B cell (primary cell): ENCODE data around the gene NOL6. TPM values are rescaled to one million over a fixed set of nuclear protein-coding genes. Genes with fewer than 3 reads are reported as not detected.

Source experiments
- ATAC-seq: fragments of 200-7000 bp; cut with Tn5 transposase; one replicate; pipeline ENCODE4 v1.10.0; 2021; ENCODE audit warnings: low read depth, mild to moderate bottlenecking, moderate number of reproducible peaks, moderate library complexity
- CTCF ChIA-PET: fragments of 350-600 bp; sonication (Branson Sonifier 250); formaldehyde crosslinking; loops from one replicate; lab custom pipeline; 2021; ENCODE audit warnings: antibody characterized with exemption, inconsistent platforms; lab: Charles Lee
- POLR2A ChIA-PET: fragments of 350-600 bp; sonication (Branson Sonifier 250); formaldehyde crosslinking; loops from one replicate; lab custom pipeline; 2021; ENCODE audit warnings: antibody characterized with exemption; lab: Charles Lee
- DNase-seq: peaks from one replicate; pipeline ENCODE4 v3.0.0; 2013
- H2AFZ ChIP-seq: 2 replicates; pipeline ENCODE4 v1.6.1; 2012; ENCODE audit warnings: mild to moderate bottlenecking, low read depth, low read length; ENCODE audit not compliant: insufficient read depth, poor library complexity, severe bottlenecking
- H3K27ac ChIP-seq, 2 donors: 1 replicate in 1 of 2; 2 replicates in 1 of 2; pipeline ENCODE4 v1.5.1; 2012 to 2013; ENCODE audit warnings: low read length in 2 of 2, mild to moderate bottlenecking in 2 of 2, moderate library complexity in 1 of 2
- H3K27me3 ChIP-seq, 4 experiments: fragments of 200-600 bp in 1 of 4; sonication (generic) in 1 of 4; replicated peaks in 1 of 4; 1 replicate in 2 of 4; 2 replicates in 2 of 4; pipeline versions ENCODE4 v1.6.1 to v1.7.0; 2013 to 2016; ENCODE audit warnings: low read length in 3 of 4, mild to moderate bottlenecking in 2 of 4, mixed read lengths in 1 of 4, moderate library complexity in 1 of 4; ENCODE audit not compliant: insufficient read depth in 4 of 4, control insufficient read depth in 3 of 4; ENCODE audit errors: control extremely low read depth in 1 of 4
- H3K36me3 ChIP-seq, 2 experiments: replicated peaks in 1 of 2; 1 replicate in 1 of 2; 2 replicates in 1 of 2; pipeline versions ENCODE4 v1.6.1 to v1.7.1; 2013; ENCODE audit warnings: low read length in 1 of 2; ENCODE audit not compliant: insufficient read depth in 2 of 2, control insufficient read depth in 1 of 2; ENCODE audit errors: control extremely low read depth in 1 of 2, extremely low read depth in 1 of 2
- H3K4me1 ChIP-seq, 2 donors: fragments of 200-600 bp in 1 of 2; sonication (generic) in 1 of 2; 1 replicate in 1 of 2; 2 replicates in 1 of 2; pipeline versions ENCODE4 v1.5.1 to v1.6.1; 2013 to 2017; ENCODE audit warnings: low read length in 2 of 2; ENCODE audit not compliant: control insufficient read depth in 2 of 2, insufficient read depth in 2 of 2
- H3K4me2 ChIP-seq: replicated peaks from 2 replicates; pipeline ENCODE3; 2012; ENCODE audit warnings: mild to moderate bottlenecking, low read depth, low read length; ENCODE audit not compliant: poor library complexity, severe bottlenecking
- H3K4me3 ChIP-seq, 5 experiments: fragments of 200-600 bp in 1 of 5; sonication (generic) in 1 of 5; 1 replicate in 3 of 5; 2 replicates in 2 of 5; pipeline versions ENCODE4 v1.5.1 to v1.7.0; 2011 to 2016; ENCODE audit warnings: low read length in 4 of 5, mild to moderate bottlenecking in 4 of 5, low read depth in 2 of 5, control low read depth in 1 of 5, moderate library complexity in 1 of 5; ENCODE audit not compliant: insufficient read depth in 1 of 5; ENCODE audit errors: control extremely low read depth in 1 of 5, extremely low read depth in 1 of 5
- H3K79me2 ChIP-seq: fragments of 200-600 bp; sonication (generic); one replicate; pipeline ENCODE4 v1.6.0; 2016; ENCODE audit warnings: low read length; ENCODE audit not compliant: control insufficient read depth, insufficient read depth
- H3K9ac ChIP-seq: fragments of 200-600 bp; sonication (generic); 2 replicates; pipeline ENCODE4 v1.6.1; 2017; ENCODE audit warnings: mild to moderate bottlenecking, low read length, moderate library complexity
- H3K9me3 ChIP-seq, 3 donors: one replicate each; pipeline versions ENCODE4 v1.6.1 to v1.7.1; 2013; ENCODE audit warnings: low read length in 2 of 3; ENCODE audit not compliant: control insufficient read depth in 2 of 3, insufficient read depth in 1 of 3; ENCODE audit errors: control extremely low read depth in 1 of 3
- H4K20me1 ChIP-seq: 2 replicates; pipeline ENCODE4 v1.6.0; 2012; ENCODE audit warnings: mild to moderate bottlenecking, low read length; ENCODE audit not compliant: insufficient read depth, control insufficient read depth, poor library complexity, severe bottlenecking
- H3K27ac Mint-ChIP-seq: one replicate; pipeline ENCODE4 v1.8.0; 2021; ENCODE audit warnings: mixed read lengths
- H3K27me3 Mint-ChIP-seq: one replicate; pipeline ENCODE4 v1.8.0; 2021; ENCODE audit warnings: mixed read lengths
- H3K4me1 Mint-ChIP-seq: one replicate; pipeline ENCODE4 v1.8.0; 2021; ENCODE audit warnings: mixed read lengths
- H3K4me3 Mint-ChIP-seq: one replicate; pipeline ENCODE4 v1.8.0; 2021; ENCODE audit warnings: mixed read lengths
- H3K9me3 Mint-ChIP-seq: one replicate; pipeline ENCODE4 v1.8.0; 2022; ENCODE audit warnings: mixed read lengths; ENCODE audit not compliant: insufficient read depth
- EZH2 ChIP-seq: IDR thresholded peaks from 2 replicates; pipeline ENCODE4 v1.6.1; 2012; ENCODE audit warnings: borderline replicate concordance, low read depth, mild to moderate bottlenecking, moderate library complexity, low read length; ENCODE audit not compliant: insufficient read depth, poor library complexity, severe bottlenecking
- WGBS: methylation state at CpG from one replicate; pipeline ENCODE4 v1.1.5; 2013; ENCODE audit warnings: missing lambda C conversion rate; ENCODE audit not compliant: insufficient coverage; 5-methylcytosine and 5-hydroxymethylcytosine counted together
- intact Hi-C: fragments of 100-400 bp; cut with micrococcal nuclease; formaldehyde crosslinking; loops from one replicate; pipeline ENCODE4 v1.10.0; 2022
- polyA plus RNA-seq: library from polyadenylated mRNA; depleted of rRNA; stranded (reverse); fragments of >200 nt; gene quantifications from 2 replicates; pipeline ENCODE4 v1.2.3, GENCODE V29; 2012
- total RNA-seq, 2 donors: library from RNA; stranded (reverse); fragments of 120-200 nt in 1 of 2; gene quantifications; 1 replicate in 1 of 2; 2 replicates in 1 of 2; pipeline versions ENCODE4 v1.2.3 to v1.2.4, GENCODE V29; 2013 to 2022
- TF ChIP-seq, protein P1 (sequence below): fragments of 200-600 bp; IDR thresholded peaks from one replicate; pipeline ENCODE4 v1.8.0; 2022; ENCODE audit warnings: antibody characterized with exemption, mild to moderate bottlenecking

NOL6 gene
- total and polyA plus RNA-seq, 2 donors (not counting 1 experiment from before 2014, with no cell fraction given) = 31.8 to 40.1 TPM

DNA sequence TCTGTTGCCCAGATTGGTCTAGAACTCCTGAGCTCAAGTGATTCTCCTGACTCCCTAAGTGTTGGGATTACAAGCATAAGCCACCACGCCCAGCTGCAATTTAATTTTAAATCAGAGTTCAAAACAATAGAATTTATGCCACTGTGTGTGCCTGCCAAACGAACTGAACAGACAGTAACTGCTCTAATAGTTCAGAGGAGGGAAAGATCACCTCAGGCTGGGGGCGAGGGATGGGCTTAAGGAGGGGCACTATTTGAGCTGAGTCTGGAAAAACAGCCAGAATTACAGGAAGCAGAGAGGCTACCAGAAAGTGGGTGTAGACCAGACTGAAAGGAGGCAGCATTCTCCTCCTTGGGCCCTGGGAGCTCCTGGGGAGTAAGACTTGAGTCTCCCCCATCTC, 12.2 kb downstream of the NOL6 start:
- Mint-ChIP-seq H3K4me1 (peaks cover 7% of the 10 kb centered on the region), H3K27ac (no peak overlapping the region), H3K4me3 (no peak overlapping the region), H3K9me3 (no peaks in the 10 kb centered on the region), H3K27me3 (no peaks in the 10 kb centered on the region)
- ATAC-seq (no peak), DNase-seq (no peak)
- Histone ChIP-seq H3K4me3 (no peak overlapping the region), H3K9me3 (no peaks in the 10 kb centered on the region), H3K27me3 (no peaks in the 10 kb centered on the region), H3K79me2 (no peaks in the 10 kb centered on the region), H3K9ac (no peak overlapping the region), H3K36me3 (peaks cover 0 to 56% of the 10 kb centered on the region in 2 experiments), H3K27ac (no peak overlapping the region), H3K4me1 (peaks cover 0 to 6% of the 10 kb centered on the region in 2 donors), H2AFZ (no peak overlapping the region), H4K20me1 (no peaks in the 10 kb centered on the region), H3K4me2 (no peak overlapping the region)
- CTCF ChIA-PET = interaction anchor here (0.7 to 1.7 kb wide), 4 partner anchors 8 to 162 kb away, joined by 3 to 6 read pairs (median 4); no protein-coding TSS in a partner anchor
- intact Hi-C loops = no loop called here
- 90% methylated on average over 3 of the region's 3 CpGs for WGBS
- TF ChIP-seq, protein P1, sequence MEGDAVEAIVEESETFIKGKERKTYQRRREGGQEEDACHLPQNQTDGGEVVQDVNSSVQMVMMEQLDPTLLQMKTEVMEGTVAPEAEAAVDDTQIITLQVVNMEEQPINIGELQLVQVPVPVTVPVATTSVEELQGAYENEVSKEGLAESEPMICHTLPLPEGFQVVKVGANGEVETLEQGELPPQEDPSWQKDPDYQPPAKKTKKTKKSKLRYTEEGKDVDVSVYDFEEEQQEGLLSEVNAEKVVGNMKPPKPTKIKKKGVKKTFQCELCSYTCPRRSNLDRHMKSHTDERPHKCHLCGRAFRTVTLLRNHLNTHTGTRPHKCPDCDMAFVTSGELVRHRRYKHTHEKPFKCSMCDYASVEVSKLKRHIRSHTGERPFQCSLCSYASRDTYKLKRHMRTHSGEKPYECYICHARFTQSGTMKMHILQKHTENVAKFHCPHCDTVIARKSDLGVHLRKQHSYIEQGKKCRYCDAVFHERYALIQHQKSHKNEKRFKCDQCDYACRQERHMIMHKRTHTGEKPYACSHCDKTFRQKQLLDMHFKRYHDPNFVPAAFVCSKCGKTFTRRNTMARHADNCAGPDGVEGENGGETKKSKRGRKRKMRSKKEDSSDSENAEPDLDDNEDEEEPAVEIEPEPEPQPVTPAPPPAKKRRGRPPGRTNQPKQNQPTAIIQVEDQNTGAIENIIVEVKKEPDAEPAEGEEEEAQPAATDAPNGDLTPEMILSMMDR = no peak
- TF ChIP-seq EZH2 = no peak
- POLR2A ChIA-PET = no interaction called here

DNA sequence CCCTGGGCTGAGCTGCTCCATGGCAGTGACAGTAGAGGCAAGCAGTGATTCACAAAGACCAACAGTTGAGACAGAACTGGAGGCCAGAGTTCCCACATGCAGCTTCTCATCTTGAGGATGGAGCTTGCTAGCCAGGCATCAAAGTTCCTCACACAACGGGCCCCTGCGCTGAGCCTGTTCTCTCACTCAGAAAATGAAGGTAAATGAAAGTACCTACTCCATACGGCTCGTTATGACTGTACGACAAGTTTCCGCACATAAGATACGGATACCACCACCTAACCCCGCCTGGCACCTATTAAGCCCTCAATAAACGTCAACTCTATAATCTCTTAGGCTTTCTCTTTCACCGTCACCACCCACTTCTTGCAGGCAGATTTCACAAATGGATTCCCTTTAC, 12.9 kb downstream of the NOL6 start:
- Histone ChIP-seq H3K9ac (no peak overlapping the region), H3K4me1 (peaks cover 0 to 6% of the 10 kb centered on the region in 2 donors), H2AFZ (no peak overlapping the region), H3K36me3 (peaks cover 0 to 50% of the 10 kb centered on the region in 2 experiments), H3K79me2 (no peaks in the 10 kb centered on the region), H3K4me2 (no peak overlapping the region), H3K4me3 (no peak overlapping the region), H3K27me3 (no peaks in the 10 kb centered on the region), H4K20me1 (no peaks in the 10 kb centered on the region), H3K9me3 (no peaks in the 10 kb centered on the region), H3K27ac (no peak overlapping the region)
- no peaks in the 10 kb centered on the region for H3K27me3 Mint-ChIP-seq
- H3K4me3 Mint-ChIP-seq = no peak overlapping the region
- ChIA-PET CTCF (interaction anchor here (1.0 to 1.7 kb wide), 4 partner anchors 12 to 86 kb away, joined by 3 to 5 read pairs (median 3); partner anchors contain the start of gene NOL6), POLR2A (no interaction called here)
- no peak for TF ChIP-seq EZH2
- TF ChIP-seq, protein P1 = no peak
- no peak overlapping the region for H3K27ac Mint-ChIP-seq
- intact Hi-C loops = no loop called here
- peaks cover 7% of the 10 kb centered on the region for H3K4me1 Mint-ChIP-seq
- DNase-seq = no peak
- WGBS = 94% methylated on average over 10 of the region's 10 CpGs
- ATAC-seq = no peak
- H3K9me3 Mint-ChIP-seq = no peaks in the 10 kb centered on the region
